Endothelial cell of umbilical vein (primary cell): Measurements from ENCODE around the gene KANSL1. TPM values are rescaled to one million over a fixed set of nuclear protein-coding genes. Genes with fewer than 3 reads are reported as not detected.

Experiments used
- BruUV-seq: library from RNA; stranded (reverse); fragments of 400-500 nt; replicated peaks from 2 replicates; lab custom pipeline; 2021; lab: Mats Ljungman, UMichigan
- CTCF ChIA-PET: fragments of 300-600, 350-600 bp; sonication (Branson Sonifier 250); formaldehyde crosslinking; loops from one replicate; lab custom pipeline; 2021; ENCODE audit warnings: antibody characterized with exemption, inconsistent platforms; lab: Charles Lee
- POLR2A ChIA-PET: fragments of 300-600, 350-600 bp; sonication (Branson Sonifier 250); formaldehyde crosslinking; loops from one replicate; lab custom pipeline; 2021; ENCODE audit warnings: antibody characterized with exemption, inconsistent platforms; lab: Charles Lee
- DNase-seq: peaks from one replicate; pipeline ENCODE4 v3.0.0-alpha.2; 2011; ENCODE audit warnings: low read depth, low spot score
- FAIRE-seq: peaks from 2 replicates; lab custom pipeline; 2011; peaks lifted over from hg19 to GRCh38; lab: Jason Lieb, UNC
- H2AFZ ChIP-seq: 2 replicates; pipeline ENCODE4 v1.6.0; 2012; ENCODE audit warnings: low read depth, low read length, control low read depth, inconsistent platforms
- H3K27ac ChIP-seq: 2 replicates; pipeline ENCODE4 v1.5.1; 2011; ENCODE audit warnings: low read depth, mild to moderate bottlenecking, control low read depth, low read length, moderate library complexity; ENCODE audit not compliant: insufficient read depth
- H3K27me3 ChIP-seq, 2 experiments: 2 replicates each; pipeline versions ENCODE4 v1.6.0 to v1.6.1; 2011; ENCODE audit warnings: low read length in 2 of 2, mixed read lengths in 1 of 2; ENCODE audit not compliant: control insufficient read depth in 2 of 2, insufficient read depth in 2 of 2
- H3K36me3 ChIP-seq, 2 experiments: 2 replicates in 1 of 2; 3 replicates in 1 of 2; pipeline ENCODE4 v1.5.1; 2011; ENCODE audit warnings: low read length in 2 of 2, mild to moderate bottlenecking in 1 of 2, moderate library complexity in 1 of 2; ENCODE audit not compliant: control insufficient read depth in 2 of 2, insufficient read depth in 2 of 2; ENCODE audit errors: extremely low read depth in 1 of 2
- H3K4me1 ChIP-seq: 3 replicates; pipeline ENCODE4 v1.5.1; 2011; ENCODE audit warnings: mild to moderate bottlenecking, low read length; ENCODE audit not compliant: control insufficient read depth, insufficient read depth; ENCODE audit errors: extremely low read depth
- H3K4me2 ChIP-seq: 2 replicates; pipeline ENCODE4 v1.6.1; 2011; ENCODE audit warnings: low read length, control low read depth, mixed read lengths; ENCODE audit not compliant: insufficient read depth
- H3K4me3 ChIP-seq, 3 experiments: fragments of 200-600 bp in 1 of 3; sonication (generic), shearing (Covaris generic) in 1 of 3; replicated peaks in 1 of 3; 2 replicates each; pipeline ENCODE4 v1.5.1; 2011 to 2016; ENCODE audit warnings: control low read depth in 3 of 3, low read length in 3 of 3, mild to moderate bottlenecking in 2 of 3, inconsistent platforms in 1 of 3, low read depth in 1 of 3, moderate library complexity in 1 of 3; ENCODE audit not compliant: insufficient read depth in 1 of 3
- H3K79me2 ChIP-seq: 2 replicates; pipeline ENCODE4 v1.6.0; 2012; ENCODE audit warnings: low read length, inconsistent platforms; ENCODE audit not compliant: control insufficient read depth, insufficient read depth
- H3K9ac ChIP-seq: replicated peaks from 2 replicates; pipeline ENCODE3; 2011; ENCODE audit warnings: low read length, control low read depth; ENCODE audit not compliant: insufficient read depth; ENCODE audit errors: extremely low read depth
- H3K9me1 ChIP-seq: replicated peaks from 3 replicates; pipeline ENCODE4 v1.6.0; 2011; ENCODE audit warnings: mild to moderate bottlenecking, low read length; ENCODE audit not compliant: control insufficient read depth, insufficient read depth; ENCODE audit errors: extremely low read depth
- H3K9me3 ChIP-seq: replicated peaks from 2 replicates; pipeline ENCODE4 v1.5.1; 2012; ENCODE audit warnings: low read length, inconsistent platforms; ENCODE audit not compliant: control insufficient read depth, insufficient read depth
- H4K20me1 ChIP-seq: replicated peaks from 2 replicates; pipeline ENCODE3; 2011; ENCODE audit warnings: mild to moderate bottlenecking, low read length; ENCODE audit not compliant: control insufficient read depth, insufficient read depth; ENCODE audit errors: extremely low read depth
- EZH2 ChIP-seq: IDR thresholded peaks from 2 replicates; pipeline ENCODE4 v1.6.1; 2012; ENCODE audit warnings: borderline replicate concordance, low read depth, mild to moderate bottlenecking, moderate library complexity, low read length, inconsistent platforms; ENCODE audit not compliant: severe bottlenecking
- FOS ChIP-seq: IDR thresholded peaks from 2 replicates; pipeline ENCODE4 v1.6.1; 2011; ENCODE audit warnings: mild to moderate bottlenecking, low read length, moderate library complexity, borderline replicate concordance; ENCODE audit not compliant: insufficient read depth
- GATA2 ChIP-seq: IDR thresholded peaks from 2 replicates; pipeline ENCODE4 v1.7.0; 2011; ENCODE audit warnings: low read depth, mild to moderate bottlenecking, moderate library complexity, mixed read lengths, low read length; ENCODE audit not compliant: insufficient read length, insufficient read depth
- JUN ChIP-seq: IDR thresholded peaks from 2 replicates; pipeline ENCODE4 v1.6.1; 2011; ENCODE audit warnings: borderline replicate concordance, low read depth; ENCODE audit not compliant: insufficient read length, insufficient read depth
- MYC ChIP-seq: IDR thresholded peaks from one replicate; pipeline ENCODE4 v1.6.1; 2011; ENCODE audit warnings: mild to moderate bottlenecking, low read depth, low read length
- POLR2A ChIP-seq: IDR thresholded peaks from 2 replicates; pipeline ENCODE4 v1.6.1; 2012; ENCODE audit warnings: low read depth, mild to moderate bottlenecking, control low read depth, low read length
- POLR2AphosphoS5 ChIP-seq: IDR thresholded peaks from 2 replicates; pipeline ENCODE4 v1.6.1; 2012; ENCODE audit warnings: low read depth, mild to moderate bottlenecking, control low read depth, low read length, moderate library complexity; ENCODE audit not compliant: insufficient read depth
- dilution Hi-C: fragments of 300-500 bp; cut with MboI; formaldehyde crosslinking; loops from one replicate; pipeline ENCODE4 v1.15.0; 2019; ENCODE audit warnings: low sequenced_read_pairs; ENCODE audit not compliant: extremely low pct_ligation_motif_present
- intact Hi-C: fragments of 100-400 bp; cut with micrococcal nuclease; formaldehyde crosslinking; loops from one replicate; pipeline ENCODE4 v1.10.0; 2022
- polyA plus RNA-seq, 4 experiments: library from polyadenylated mRNA; depleted of rRNA in 3 of 4; stranded (reverse) in 3 of 4; unstranded in 1 of 4; fragments of >200 nt; gene quantifications; 2 replicates each; pipeline versions ENCODE4 v1.2.1 to v1.2.3, GENCODE V29; 2011 to 2012; ENCODE audit warnings: missing spikeins in 1 of 4
- total RNA-seq: library from RNA; stranded (reverse); gene quantifications from 2 replicates; pipeline ENCODE4 v1.2.3, GENCODE V29; 2021
- TF ChIP-seq, protein P1 (sequence below), 2 donors: IDR thresholded peaks; 1 replicate in 1 of 2; 2 replicates in 1 of 2; pipeline ENCODE4 v1.5.1; 2011; ENCODE audit warnings: low read length in 2 of 2, mild to moderate bottlenecking in 2 of 2, moderate library complexity in 2 of 2, control low read depth in 1 of 2, inconsistent platforms in 1 of 2, low read depth in 1 of 2; ENCODE audit not compliant: insufficient read depth in 1 of 2; ENCODE audit errors: extremely low read depth in 1 of 2
- TF ChIP-seq, protein P2 (sequence below): IDR thresholded peaks from 2 replicates; pipeline ENCODE4 v1.6.1; 2011; ENCODE audit not compliant: insufficient read depth, insufficient read length

Gene KANSL1
- total and polyA plus RNA-seq, 2 donors (not counting 3 experiments of a cell fraction or from before 2014, with no cell fraction given) = 29.1 to 74.0 TPM

DNA sequence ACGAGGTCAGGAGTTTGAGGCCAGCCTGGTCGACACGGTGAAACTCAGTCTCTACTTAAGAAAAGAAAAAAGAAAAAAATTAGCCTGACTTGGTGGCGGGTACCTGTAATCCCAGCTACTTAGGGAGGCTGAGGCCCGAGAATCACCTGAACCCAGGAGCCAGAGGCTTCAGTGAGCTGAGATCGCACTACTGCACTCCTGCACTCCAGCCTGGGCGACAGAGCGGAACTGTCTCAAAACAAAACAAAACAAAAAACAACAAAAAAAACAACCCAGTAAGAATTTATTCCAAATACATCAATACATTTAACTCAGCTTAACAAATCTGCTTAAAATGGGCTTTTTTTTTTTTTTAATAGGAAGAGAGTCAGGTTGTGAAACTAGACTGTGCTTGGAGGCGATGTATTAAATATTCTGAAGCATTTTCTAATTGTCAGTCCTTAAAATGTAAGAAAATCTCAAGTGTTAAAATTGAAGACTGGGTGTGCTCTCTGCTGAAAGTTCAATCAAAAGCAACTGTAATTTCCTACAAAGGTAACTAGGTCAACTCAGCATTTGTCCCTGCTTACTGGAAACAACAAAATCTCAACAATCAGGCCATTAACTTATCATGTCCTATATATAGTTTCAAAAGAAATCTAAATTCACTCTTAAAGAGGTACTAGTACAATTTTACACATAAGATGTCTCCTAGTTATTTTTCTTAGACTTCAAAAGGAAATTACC is 23.2 kb downstream of the KANSL1 start:
- H3K4me1 ChIP-seq = no peaks in the 10 kb centered on the region
- BruUV-seq = no TSS peak
- ChIA-PET CTCF (interaction anchor here (1.4 kb wide), 1 partner anchor 23 kb away, joined by 4 read pairs; the partner anchor contains the start of gene KANSL1), POLR2A (no interaction called here)
- no peaks in the 10 kb centered on the region for H3K9me1 ChIP-seq
- H4K20me1 ChIP-seq = peaks cover 28% of the 10 kb centered on the region
- TF ChIP-seq POLR2A (no peak), JUN (no peak), GATA2 (no peak), POLR2AphosphoS5 (no peak), FOS (no peak), MYC (no peak), EZH2 (no peak)
- TF ChIP-seq, protein P1, sequence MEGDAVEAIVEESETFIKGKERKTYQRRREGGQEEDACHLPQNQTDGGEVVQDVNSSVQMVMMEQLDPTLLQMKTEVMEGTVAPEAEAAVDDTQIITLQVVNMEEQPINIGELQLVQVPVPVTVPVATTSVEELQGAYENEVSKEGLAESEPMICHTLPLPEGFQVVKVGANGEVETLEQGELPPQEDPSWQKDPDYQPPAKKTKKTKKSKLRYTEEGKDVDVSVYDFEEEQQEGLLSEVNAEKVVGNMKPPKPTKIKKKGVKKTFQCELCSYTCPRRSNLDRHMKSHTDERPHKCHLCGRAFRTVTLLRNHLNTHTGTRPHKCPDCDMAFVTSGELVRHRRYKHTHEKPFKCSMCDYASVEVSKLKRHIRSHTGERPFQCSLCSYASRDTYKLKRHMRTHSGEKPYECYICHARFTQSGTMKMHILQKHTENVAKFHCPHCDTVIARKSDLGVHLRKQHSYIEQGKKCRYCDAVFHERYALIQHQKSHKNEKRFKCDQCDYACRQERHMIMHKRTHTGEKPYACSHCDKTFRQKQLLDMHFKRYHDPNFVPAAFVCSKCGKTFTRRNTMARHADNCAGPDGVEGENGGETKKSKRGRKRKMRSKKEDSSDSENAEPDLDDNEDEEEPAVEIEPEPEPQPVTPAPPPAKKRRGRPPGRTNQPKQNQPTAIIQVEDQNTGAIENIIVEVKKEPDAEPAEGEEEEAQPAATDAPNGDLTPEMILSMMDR (IDR thresholded peaks at IDR 0.05; ENCODE audit: extremely low read depth in 1 of 2, insufficient read depth in 1 of 2, low read depth in 1 of 2, low read length in 2 of 2) = no peak
- TF ChIP-seq, protein P2, sequence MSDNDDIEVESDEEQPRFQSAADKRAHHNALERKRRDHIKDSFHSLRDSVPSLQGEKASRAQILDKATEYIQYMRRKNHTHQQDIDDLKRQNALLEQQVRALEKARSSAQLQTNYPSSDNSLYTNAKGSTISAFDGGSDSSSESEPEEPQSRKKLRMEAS = no peak
- peaks cover 100% of the 10 kb centered on the region for H3K79me2 ChIP-seq
- no peaks in the 10 kb centered on the region for H3K27me3 ChIP-seq
- H3K27ac ChIP-seq = no peak overlapping the region
- H2AFZ ChIP-seq = no peak overlapping the region
- no peak for DNase-seq
- no peaks in the 10 kb centered on the region for H3K9me3 ChIP-seq
- intact Hi-C loops (no loop called here), dilution Hi-C loops (no loop called here)
- peaks cover 21 to 24% of the 10 kb centered on the region in 2 experiments for H3K36me3 ChIP-seq
- H3K4me2 ChIP-seq = no peak overlapping the region
- no peak overlapping the region for H3K9ac ChIP-seq
- FAIRE-seq = no peak
- H3K4me3 ChIP-seq = no peak overlapping the region
